GM21619 (cell line): ENCODE results near the gene ABLIM3.
"Not testable (repeated sequence)": the region's sequence is repeated elsewhere in the genome, so short reads cannot be mapped to it uniquely, and the experiment has no call there.

ENCODE experiments used
- ATAC-seq: cut with Tn5 transposase; IDR thresholded peaks from one replicate; pipeline ENCODE4 v1.9.1; 2021; ENCODE audit not compliant: unreplicated experiment

ABLIM3 gene

DNA sequence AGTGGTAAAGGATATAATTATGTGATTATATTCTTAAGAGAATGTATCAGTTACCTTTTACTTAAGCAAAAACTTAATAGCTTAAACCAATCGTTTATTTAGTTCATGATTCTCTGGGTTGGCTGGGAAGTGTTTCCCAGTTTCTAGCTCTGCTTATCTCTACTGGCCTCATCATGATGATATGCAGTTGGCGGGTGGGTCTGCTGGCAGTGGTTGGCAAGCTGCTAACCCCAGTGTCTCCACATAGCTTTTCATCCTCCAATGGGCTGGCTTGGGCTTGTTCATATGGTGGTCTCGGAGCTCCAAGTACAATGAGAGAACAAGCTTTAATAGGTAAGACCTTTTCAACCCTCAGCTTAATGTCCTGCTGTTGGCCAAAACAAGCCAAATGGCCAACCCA lies 43.8 kb downstream of the ABLIM3 start:
- ATAC-seq, result no peak

- ATAC-seq, result no peak
Observed at GRCh38 chr5:149186506-149186905, 45.2 kb downstream of the ABLIM3 start.

DNA sequence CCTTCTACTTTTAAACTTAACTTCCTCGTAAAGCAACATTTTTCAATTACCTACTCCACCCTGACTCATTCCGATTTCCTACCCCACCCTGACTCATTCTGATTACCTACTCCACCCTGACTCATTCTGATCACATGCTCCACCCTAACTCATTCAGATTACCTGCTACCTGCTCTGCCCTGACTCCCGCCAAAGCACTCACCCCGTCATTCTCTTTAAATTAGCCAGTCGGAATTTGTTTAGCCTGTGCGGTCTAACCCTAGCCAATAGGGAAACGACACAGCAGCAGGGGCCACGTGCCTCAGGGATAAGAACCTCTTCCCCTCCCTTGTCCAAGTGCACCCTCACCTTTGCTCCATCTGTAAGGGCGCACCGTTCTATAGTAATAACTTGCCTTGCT lies 46.3 kb downstream of the ABLIM3 start:
- not testable (repeated sequence) for ATAC-seq

DNA sequence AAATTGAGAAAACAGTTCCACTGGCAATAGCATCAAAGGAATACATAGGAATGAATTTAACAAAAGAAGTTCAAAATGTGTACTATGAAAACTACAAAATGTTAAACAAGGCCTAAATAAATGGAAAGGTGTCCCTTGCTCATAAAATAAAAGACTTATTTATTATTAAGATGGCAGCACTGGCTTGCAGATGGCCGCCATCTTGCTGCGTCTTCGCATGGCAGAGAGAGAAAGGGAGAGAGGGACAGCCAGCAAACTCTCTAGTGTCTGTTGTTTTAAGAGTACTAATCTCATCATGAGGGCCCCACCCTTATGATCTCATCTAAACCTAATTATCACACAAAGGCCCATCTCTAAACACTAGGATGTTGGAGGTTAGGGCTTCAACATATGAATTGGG lies 47.1 kb downstream of the ABLIM3 start:
- no peak for ATAC-seq

DNA sequence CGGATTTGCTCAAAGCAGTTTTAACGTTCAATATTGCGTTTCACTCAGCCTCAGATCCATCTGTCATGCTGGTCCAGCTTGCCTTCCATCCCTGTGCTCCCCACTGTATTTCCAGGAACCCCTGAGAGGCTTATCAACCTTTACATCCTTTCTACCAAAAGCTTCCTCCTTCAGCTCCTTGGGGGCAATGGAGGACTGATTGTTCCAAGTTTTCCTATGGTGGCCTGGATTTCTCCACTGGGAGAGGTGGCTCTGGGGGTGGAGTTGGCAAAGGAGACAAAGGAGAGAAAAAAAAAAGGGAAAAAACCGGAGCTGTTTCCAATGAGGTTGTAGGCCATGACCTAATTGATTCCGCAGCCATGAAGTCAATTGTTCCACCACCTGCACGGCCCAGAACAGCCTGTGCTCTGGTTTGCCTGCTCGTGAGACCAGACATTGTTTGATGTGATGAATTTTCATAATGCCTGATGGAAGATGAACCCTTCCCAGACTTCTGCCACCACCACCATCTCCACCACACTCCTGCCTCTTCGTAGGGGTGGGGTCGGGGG lies 54.1 kb downstream of the ABLIM3 start:
- ATAC-seq, result no peak

DNA sequence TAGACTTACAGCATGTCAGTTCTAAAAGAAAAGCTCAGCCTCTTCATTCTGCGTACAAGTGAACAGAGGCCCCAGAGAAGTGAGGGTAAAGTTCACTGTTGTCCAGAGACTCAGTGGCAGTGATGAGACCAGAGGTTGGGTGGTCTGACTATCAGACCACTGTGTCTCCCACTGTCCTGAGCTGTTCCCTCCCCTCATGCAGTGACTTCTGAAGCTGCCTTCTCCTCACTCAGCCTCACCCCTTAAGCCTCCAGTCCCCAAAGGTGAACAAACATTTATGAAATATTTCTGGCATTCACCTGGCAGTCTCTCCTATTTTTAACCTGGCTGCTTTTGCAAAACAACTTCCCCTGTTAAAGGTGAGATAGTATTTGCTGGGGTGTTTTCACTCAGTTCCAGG lies 54.7 kb downstream of the ABLIM3 start:
- ATAC-seq, result no peak

DNA sequence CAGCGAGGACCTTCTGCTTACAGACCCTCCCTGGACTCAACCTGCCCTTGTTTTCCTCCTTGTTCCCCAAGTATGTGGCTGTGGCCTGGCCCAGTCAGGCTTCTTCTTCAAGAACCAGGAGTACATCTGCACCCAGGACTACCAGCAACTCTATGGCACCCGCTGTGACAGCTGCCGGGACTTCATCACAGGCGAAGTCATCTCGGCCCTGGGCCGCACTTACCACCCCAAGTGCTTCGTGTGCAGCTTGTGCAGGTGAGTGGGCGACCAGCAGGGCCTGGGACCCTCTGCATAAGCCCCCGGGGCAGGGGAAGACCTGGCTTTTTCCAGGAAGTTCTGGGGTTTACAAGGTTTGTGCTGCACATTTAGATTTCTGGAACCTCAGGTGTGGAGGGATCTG lies 56.9 kb downstream of the ABLIM3 start:
- ATAC-seq, result no peak

GRCh38 chr5:149200355-149200754 lies 59.1 kb downstream of the ABLIM3 start:
- no peak for ATAC-seq

GRCh38 chr5:149201121-149201637 lies 59.9 kb downstream of the ABLIM3 start:
- ATAC-seq, result no peak

- no peak for ATAC-seq
Observed at GRCh38 chr5:149202910-149203451, 61.7 kb downstream of the ABLIM3 start.

- no peak for ATAC-seq
Observed at GRCh38 chr5:149203921-149204441, 62.7 kb downstream of the ABLIM3 start.

DNA sequence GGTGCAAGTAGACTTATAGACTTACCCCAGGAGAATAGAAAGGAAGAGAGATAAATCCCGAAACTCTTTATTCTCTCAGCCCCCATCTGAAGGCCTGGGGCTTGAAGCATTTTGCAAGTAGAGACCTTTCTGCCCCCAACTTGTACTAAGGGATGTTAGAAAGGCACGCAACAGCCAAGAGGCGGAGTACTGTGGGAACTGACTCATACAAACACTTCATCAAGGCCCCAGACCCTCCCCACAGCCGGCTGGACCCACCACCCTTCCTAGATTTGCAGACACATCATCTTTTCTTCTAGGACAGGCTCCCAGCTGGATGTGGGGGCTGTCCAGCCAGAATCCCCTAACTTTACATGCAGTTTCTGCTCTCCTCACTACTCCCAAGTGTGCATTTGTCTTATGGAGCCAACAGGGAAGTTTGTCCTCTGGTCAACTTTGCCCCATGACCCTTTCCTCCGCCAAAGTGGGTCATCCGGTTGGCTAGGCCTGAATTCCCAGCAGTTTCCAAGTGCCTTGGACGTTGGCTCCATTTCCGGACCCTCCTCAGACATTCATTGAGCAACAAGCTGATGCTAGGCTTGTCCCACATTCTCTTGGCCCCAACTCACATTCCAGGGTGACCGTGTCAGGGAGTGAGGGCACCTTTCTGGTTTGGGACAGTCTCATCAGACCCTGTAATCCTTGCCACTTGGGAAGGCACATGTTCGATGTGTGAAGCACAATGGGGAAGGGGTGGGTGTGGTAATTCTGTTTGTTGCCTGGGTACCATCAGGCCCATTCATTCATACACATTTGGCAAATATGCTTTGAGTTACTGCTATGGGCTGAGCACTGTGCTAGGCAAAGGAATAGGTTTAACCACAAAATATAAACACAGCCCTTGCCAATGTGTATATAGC lies 64.6 kb downstream of the ABLIM3 start:
- no peak for ATAC-seq

DNA sequence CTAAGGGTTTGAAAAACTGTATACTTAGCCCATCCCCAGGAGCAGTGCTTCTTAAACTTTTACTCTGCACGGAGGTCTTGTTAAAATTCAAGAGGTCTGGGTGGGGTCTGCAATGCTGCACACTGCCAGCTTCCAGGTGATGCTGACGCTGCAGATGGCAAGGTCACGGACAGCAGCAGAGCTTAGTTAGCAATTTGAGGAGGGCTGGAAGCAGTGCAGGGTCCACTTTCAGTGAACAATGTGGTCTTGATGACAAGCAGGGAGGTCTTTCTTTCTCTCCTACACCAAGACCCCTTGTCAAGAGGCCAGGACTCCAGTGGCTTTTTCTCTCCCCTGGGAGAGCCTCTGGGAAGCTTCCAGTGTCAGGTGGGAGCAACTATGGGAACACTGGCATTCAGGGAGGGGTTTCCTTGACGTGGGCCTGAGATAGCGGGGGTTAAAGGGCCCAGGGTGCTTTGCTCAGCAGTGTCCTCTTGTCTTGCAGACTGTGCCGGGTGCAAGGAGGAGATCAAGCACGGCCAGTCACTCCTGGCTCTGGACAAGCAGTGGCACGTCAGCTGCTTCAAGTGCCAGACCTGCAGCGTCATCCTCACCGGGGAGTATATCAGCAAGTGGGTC lies 65.3 kb downstream of the ABLIM3 start:
- no peak for ATAC-seq

DNA sequence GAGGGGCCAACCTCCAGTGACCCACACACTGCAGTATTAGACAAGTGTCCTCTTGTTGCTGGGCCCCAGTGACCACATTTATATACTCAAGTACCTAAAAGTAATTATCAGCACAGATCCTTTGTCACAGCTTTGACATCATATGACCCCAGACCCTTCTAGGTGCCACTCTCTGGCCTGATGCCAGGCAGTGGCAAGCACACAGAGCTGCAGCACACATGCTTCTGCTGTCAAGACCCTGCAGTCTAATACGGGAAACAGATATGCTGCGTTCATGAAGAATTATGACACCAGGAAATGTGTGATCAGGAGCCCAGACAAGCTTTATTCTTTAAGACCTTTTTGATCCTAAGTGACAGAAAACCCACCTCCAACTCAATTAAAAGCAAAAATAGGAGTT lies 66.5 kb downstream of the ABLIM3 start:
- ATAC-seq, result no peak

DNA sequence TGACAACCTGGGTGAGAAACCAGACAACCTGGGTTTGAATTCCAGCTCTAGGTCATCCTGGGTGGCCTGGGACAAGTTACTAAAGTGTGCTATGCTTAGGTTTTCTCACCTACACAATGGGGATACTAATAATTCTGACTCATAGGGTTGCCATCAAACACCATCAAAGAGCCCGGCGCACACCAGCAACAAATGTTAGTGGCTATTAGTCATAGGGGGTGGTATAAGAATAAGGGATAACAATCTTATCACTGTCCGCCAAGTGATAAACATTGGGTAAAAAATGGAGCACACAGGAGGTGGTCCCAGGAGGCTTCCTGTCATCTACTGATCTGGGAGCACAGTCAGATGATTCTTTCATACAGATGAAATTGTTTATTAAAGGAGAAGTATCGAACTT lies 68.9 kb downstream of the ABLIM3 start:
- no peak for ATAC-seq

- ATAC-seq, result no peak
Observed at GRCh38 chr5:149210968-149211490, 69.7 kb downstream of the ABLIM3 start.

- no peak for ATAC-seq
Observed at GRCh38 chr5:149211566-149211965, 70.3 kb downstream of the ABLIM3 start.

GRCh38 chr5:149212198-149212951 lies 71.1 kb downstream of the ABLIM3 start:
- ATAC-seq, result no peak

- no peak for ATAC-seq
Observed at GRCh38 chr5:149213264-149213880, 72.1 kb downstream of the ABLIM3 start.

DNA sequence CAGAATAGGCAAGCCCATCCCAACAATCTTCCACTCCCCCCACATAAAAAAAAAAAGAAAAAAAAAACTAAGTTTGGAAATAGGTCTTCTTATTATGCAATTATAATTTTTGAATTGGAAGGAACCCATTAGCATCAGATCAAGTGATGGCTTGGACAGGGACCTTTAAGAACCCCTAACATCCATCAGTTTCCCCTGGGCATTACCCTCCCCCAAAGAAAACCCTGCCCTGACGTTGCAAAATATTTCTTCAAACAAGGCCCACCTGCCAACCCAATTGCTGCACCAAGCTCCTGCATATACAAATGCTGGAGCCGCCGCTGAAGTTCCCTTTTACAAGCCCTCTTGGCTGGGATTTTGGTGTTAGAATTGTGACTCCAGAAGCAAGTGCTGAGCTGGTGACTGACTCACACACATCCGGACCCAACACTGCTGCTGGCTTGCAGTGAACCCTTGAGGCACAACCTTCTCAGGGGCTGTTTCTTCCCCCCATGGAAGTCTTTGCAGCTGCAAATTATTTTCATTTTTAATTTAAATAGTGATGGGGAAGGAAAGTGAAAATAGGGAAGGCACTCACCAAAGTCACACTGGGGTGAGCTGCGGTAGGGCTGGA lies 74.3 kb downstream of the ABLIM3 start:
- ATAC-seq, result no peak
